ENCODE data around the gene BNC2.

Gene BNC2

DNA sequence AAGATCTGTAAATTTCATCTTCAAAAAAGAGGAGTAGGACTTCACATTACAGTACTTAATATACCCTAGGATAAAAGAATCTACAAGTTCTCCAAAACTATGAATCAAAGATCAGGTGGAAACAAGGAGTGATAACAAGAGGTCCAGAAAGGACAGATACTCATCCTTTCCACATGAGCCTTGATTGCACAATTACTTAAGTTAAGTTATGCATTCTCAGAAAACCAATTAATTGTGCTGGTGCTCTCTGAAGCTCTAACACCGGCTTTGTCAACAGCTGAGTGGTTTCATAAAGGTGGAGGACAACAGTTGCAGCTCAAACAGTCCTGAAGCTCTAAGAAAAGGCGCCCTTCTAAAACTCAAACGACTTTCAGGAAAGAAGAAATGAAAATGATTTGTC is 251.9 kb downstream of the BNC2 start:
- in situ Hi-C loops (cut with MboI; ENCODE audit: low sequenced_read_pairs, unreplicated experiment), result no loop called here
- no peak for DNase-seq (ENCODE audit: low spot score)
- no peak for TF ChIP-seq CTCF (IDR thresholded peaks at IDR 0.05; ENCODE audit: borderline replicate concordance, control extremely low read depth, extremely low read depth, insufficient read depth, missing control alignments)

GRCh38 chr9:16616686-16617085 is 253.8 kb downstream of the BNC2 start:
- no peak for TF ChIP-seq CTCF (IDR thresholded peaks at IDR 0.05; ENCODE audit: borderline replicate concordance, control extremely low read depth, extremely low read depth, insufficient read depth, missing control alignments)
- in situ Hi-C loops (cut with MboI; ENCODE audit: low sequenced_read_pairs, unreplicated experiment), result no loop called here
- no peak for DNase-seq (ENCODE audit: low spot score)

GRCh38 chr9:16615451-16615850 is 255.0 kb downstream of the BNC2 start:
- no peak for TF ChIP-seq CTCF (IDR thresholded peaks at IDR 0.05; ENCODE audit: borderline replicate concordance, control extremely low read depth, extremely low read depth, insufficient read depth, missing control alignments)
- no peak for DNase-seq (ENCODE audit: low spot score)
- in situ Hi-C loops (cut with MboI; ENCODE audit: low sequenced_read_pairs, unreplicated experiment), result no loop called here

- in situ Hi-C loops (cut with MboI; ENCODE audit: low sequenced_read_pairs, unreplicated experiment), result no loop called here
- TF ChIP-seq CTCF (IDR thresholded peaks at IDR 0.05; ENCODE audit: borderline replicate concordance, control extremely low read depth, extremely low read depth, insufficient read depth, missing control alignments), result no peak
- no peak for DNase-seq (ENCODE audit: low spot score)
These were observed 256.9 kb downstream of the BNC2 start for GRCh38 chr9:16613605-16614004.

DNA sequence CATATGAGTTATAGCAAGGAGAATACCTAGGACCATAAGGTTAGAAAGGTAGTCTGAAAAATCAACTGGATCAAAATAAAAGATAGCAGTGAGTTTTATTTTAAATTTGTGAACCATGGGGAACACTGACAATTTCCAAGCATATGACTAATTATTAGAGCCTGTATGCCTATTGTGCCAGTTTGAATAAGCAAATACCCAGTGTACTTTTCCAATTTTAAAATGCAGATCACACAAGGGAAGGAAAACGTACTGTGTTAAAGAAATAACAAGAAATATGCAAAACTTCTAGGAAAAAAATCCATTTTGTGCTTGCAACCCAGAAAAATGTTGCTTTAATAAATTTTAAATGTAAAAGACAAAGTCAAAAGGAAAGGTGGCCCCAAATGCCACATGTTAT is 257.4 kb downstream of the BNC2 start:
- no peak for TF ChIP-seq CTCF (IDR thresholded peaks at IDR 0.05; ENCODE audit: borderline replicate concordance, control extremely low read depth, extremely low read depth, insufficient read depth, missing control alignments)
- in situ Hi-C loops (cut with MboI; ENCODE audit: low sequenced_read_pairs, unreplicated experiment), result no loop called here
- no peak for DNase-seq (ENCODE audit: low spot score)

DNA sequence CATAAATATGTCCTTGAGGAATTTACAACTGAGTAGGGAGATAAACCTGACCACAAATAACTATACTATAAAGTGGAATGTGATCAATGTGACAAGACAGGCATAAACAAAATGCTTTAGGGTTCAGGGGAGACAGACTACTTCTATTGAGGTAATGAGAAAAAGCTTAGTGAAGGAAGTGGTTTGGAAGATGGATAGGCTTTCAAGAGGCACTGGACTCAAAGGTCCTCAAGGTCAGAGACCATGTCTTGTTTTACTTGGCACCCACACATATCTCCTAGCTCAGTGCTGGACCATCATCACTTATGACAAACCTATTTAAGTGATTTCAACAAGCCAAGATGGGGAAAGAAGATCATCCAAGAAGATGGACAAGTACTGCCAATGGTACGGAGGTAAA is 257.8 kb downstream of the BNC2 start:
- in situ Hi-C loops (cut with MboI; ENCODE audit: low sequenced_read_pairs, unreplicated experiment), result no loop called here
- DNase-seq (ENCODE audit: low spot score), result no peak
- TF ChIP-seq CTCF (IDR thresholded peaks at IDR 0.05; ENCODE audit: borderline replicate concordance, control extremely low read depth, extremely low read depth, insufficient read depth, missing control alignments), result no peak

- no peak for TF ChIP-seq CTCF (IDR thresholded peaks at IDR 0.05; ENCODE audit: borderline replicate concordance, control extremely low read depth, extremely low read depth, insufficient read depth, missing control alignments)
- in situ Hi-C loops (cut with MboI; ENCODE audit: low sequenced_read_pairs, unreplicated experiment), result no loop called here
- no peak for DNase-seq (ENCODE audit: low spot score)
These were observed 258.5 kb downstream of the BNC2 start for GRCh38 chr9:16611983-16612382.

Measured in GM13976 (cell line).